MM.1S (cell line): ENCODE measurements around the gene NPR2.

Source experiments
- DNase-seq: peaks from one replicate; pipeline ENCODE4 v3.0.0-alpha.2; 2015
- H2AFZ ChIP-seq: fragments of 300-600 bp; sonication (generic); 2 replicates; pipeline ENCODE4 v1.6.0; 2016; ENCODE audit warnings: antibody characterized with exemption, low read length
- H3F3A ChIP-seq: fragments of 300-600 bp; sonication (generic); 2 replicates; pipeline ENCODE4 v1.6.1; 2016; ENCODE audit warnings: mild to moderate bottlenecking, antibody characterized with exemption, low read length, moderate library complexity, mixed read lengths; ENCODE audit not compliant: insufficient read depth
- H3K27ac ChIP-seq: fragments of 300-600 bp; sonication (generic); 2 replicates; pipeline ENCODE4 v1.5.1; 2016; ENCODE audit warnings: mild to moderate bottlenecking, low read length
- H3K27me3 ChIP-seq: fragments of 300-600 bp; sonication (generic); replicated peaks from 2 replicates; pipeline ENCODE4 v1.6.0; 2016; ENCODE audit warnings: low read length; ENCODE audit not compliant: insufficient read depth
- H3K36me3 ChIP-seq: fragments of 300-600 bp; sonication (generic); replicated peaks from 2 replicates; pipeline ENCODE4 v1.6.1; 2016; ENCODE audit warnings: mild to moderate bottlenecking, low read length, mixed read lengths; ENCODE audit not compliant: insufficient read depth
- H3K4me1 ChIP-seq: fragments of 300-600 bp; sonication (generic); 2 replicates; pipeline ENCODE4 v1.6.1; 2016; ENCODE audit warnings: low read length, mixed read lengths
- H3K4me2 ChIP-seq: fragments of 300-600 bp; sonication (generic); 2 replicates; pipeline ENCODE4 v1.6.0; 2016; ENCODE audit warnings: low read depth, low read length
- H3K4me3 ChIP-seq: fragments of 300-600 bp; sonication (generic); 2 replicates; pipeline ENCODE4 v1.5.1; 2016; ENCODE audit warnings: low read length, mixed read lengths
- H3K79me2 ChIP-seq: fragments of 300-600 bp; sonication (generic); 2 replicates; pipeline ENCODE4 v1.6.1; 2016; ENCODE audit warnings: mixed run types, low read length, mixed read lengths
- H3K9ac ChIP-seq: fragments of 300-600 bp; sonication (generic); 2 replicates; pipeline ENCODE4 v1.6.1; 2016; ENCODE audit warnings: low read length, mixed read lengths
- H3K9me2 ChIP-seq: fragments of 300-600 bp; sonication (generic); replicated peaks from 2 replicates; pipeline ENCODE4 v1.6.1; 2016; ENCODE audit warnings: mild to moderate bottlenecking, low read length, mixed read lengths; ENCODE audit not compliant: insufficient read depth
- H3K9me3 ChIP-seq: fragments of 300-600 bp; sonication (generic); replicated peaks from 2 replicates; pipeline ENCODE4 v1.6.1; 2016; ENCODE audit warnings: mild to moderate bottlenecking, low read length, mixed read lengths; ENCODE audit not compliant: insufficient read depth
- H4K20me1 ChIP-seq: fragments of 300-600 bp; sonication (generic); 2 replicates; pipeline ENCODE4 v1.6.1; 2016; ENCODE audit warnings: mild to moderate bottlenecking, low read length, moderate library complexity, mixed read lengths; ENCODE audit not compliant: insufficient read depth
- EZH2 ChIP-seq: fragments of 300-600 bp; sonication (generic); optimal IDR thresholded peaks from 2 replicates; pipeline ENCODE3; 2017; ENCODE audit warnings: low read depth, mild to moderate bottlenecking, antibody characterized with exemption, low read length, mixed read lengths
- EZH2phosphoT487 ChIP-seq: fragments of 300-600 bp; sonication (generic); IDR thresholded peaks from 2 replicates; pipeline ENCODE4 v1.6.1; 2018; ENCODE audit warnings: antibody characterized with exemption, low read length
- TF ChIP-seq, protein P1 (sequence below): fragments of 300-600 bp; sonication (generic); IDR thresholded peaks from 2 replicates; pipeline ENCODE4 v1.5.1; 2016; ENCODE audit warnings: antibody characterized with exemption, low read length, mixed read lengths

NPR2 gene

DNA sequence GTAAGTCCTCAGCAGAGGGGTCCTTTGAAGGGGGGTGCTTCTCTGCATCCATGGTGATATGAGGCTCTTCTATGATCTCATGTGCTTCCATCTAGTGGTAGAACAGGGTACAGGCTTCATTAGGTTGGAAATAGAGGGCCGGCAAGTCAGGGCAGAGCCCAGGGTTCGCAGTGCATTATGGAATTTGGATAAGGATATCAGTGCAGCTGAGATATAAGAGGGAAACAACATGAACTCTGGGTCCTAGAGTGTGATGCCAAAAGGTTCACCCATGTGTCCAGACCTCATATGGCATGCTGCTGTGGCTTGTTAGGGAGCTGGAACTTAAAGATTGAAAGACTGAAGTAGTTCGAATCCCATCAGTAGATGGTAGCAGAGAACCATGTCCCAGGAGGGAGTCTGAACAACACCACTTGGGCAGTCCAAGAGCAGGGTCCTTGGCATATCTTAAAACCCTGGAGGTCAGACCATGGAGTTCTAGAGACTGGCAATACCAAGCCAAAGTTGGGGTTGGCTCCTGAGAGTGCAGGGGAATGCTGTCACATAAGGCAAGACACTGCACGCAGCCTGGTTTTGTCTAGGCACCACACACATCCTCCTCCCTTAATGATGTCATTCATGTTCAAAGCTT lies 34.8 kb downstream of the NPR2 start:
- H3K36me3 ChIP-seq, result no peaks in the 10 kb centered on the region
- peak overlapping the region; percentile 89 for H3K4me2 ChIP-seq
- peaks cover 9% of the 10 kb centered on the region for H3K4me1 ChIP-seq
- TF ChIP-seq EZH2 (no peak), EZH2phosphoT487 (no peak)
- TF ChIP-seq, protein P1, sequence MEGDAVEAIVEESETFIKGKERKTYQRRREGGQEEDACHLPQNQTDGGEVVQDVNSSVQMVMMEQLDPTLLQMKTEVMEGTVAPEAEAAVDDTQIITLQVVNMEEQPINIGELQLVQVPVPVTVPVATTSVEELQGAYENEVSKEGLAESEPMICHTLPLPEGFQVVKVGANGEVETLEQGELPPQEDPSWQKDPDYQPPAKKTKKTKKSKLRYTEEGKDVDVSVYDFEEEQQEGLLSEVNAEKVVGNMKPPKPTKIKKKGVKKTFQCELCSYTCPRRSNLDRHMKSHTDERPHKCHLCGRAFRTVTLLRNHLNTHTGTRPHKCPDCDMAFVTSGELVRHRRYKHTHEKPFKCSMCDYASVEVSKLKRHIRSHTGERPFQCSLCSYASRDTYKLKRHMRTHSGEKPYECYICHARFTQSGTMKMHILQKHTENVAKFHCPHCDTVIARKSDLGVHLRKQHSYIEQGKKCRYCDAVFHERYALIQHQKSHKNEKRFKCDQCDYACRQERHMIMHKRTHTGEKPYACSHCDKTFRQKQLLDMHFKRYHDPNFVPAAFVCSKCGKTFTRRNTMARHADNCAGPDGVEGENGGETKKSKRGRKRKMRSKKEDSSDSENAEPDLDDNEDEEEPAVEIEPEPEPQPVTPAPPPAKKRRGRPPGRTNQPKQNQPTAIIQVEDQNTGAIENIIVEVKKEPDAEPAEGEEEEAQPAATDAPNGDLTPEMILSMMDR, result peak; percentile 90
- no peaks in the 10 kb centered on the region for H3F3A ChIP-seq
- H3K9me3 ChIP-seq, result no peaks in the 10 kb centered on the region
- H3K9me2 ChIP-seq, result no peaks in the 10 kb centered on the region
- H3K4me3 ChIP-seq, result no peak overlapping the region; the same call in 1 of the 2 replicates
- H2AFZ ChIP-seq, result peak overlapping the region; percentile 73
- no peaks in the 10 kb centered on the region for H4K20me1 ChIP-seq
- no peak overlapping the region for H3K9ac ChIP-seq
- 0 out of 2 replicates have a peak, but pooled peaks cover 3% of the 10 kb centered on the region for H3K79me2 ChIP-seq
- no peaks in the 10 kb centered on the region for H3K27me3 ChIP-seq
- no peak overlapping the region for H3K27ac ChIP-seq
- DNase-seq, result peak; percentile 70

DNA sequence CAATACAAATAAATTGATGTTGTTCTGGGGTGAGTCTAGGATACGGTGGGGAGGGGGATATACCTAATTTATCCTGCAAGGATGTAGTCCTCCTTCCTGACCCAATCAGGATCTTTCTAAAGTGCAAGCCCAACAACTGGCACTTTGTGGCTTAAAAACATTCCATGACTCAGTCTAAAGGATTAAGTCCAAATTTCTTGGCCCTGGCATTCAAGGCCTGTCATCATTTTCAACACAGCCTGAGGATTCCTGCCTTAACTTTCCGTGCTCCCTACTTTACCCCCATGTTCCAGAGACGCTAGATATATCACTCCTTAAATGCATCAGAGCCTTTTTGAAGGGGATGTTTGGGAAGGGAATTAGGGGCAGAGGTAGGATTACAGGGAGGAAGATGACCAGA lies 36.1 kb downstream of the NPR2 start:
- no peak overlapping the region for H3K4me3 ChIP-seq
- 0 out of 2 replicates have a peak, but pooled peaks cover 3% of the 10 kb centered on the region for H3K79me2 ChIP-seq
- H3K27me3 ChIP-seq, result no peaks in the 10 kb centered on the region
- H4K20me1 ChIP-seq, result no peaks in the 10 kb centered on the region
- H3K4me1 ChIP-seq, result peaks cover 9% of the 10 kb centered on the region
- no peak overlapping the region for H2AFZ ChIP-seq
- H3K4me2 ChIP-seq, result no peak overlapping the region
- TF ChIP-seq, protein P1, result no peak
- TF ChIP-seq EZH2 (no peak), EZH2phosphoT487 (no peak)
- H3K36me3 ChIP-seq, result no peaks in the 10 kb centered on the region
- no peaks in the 10 kb centered on the region for H3K9me2 ChIP-seq
- H3K9ac ChIP-seq, result no peak overlapping the region
- H3K27ac ChIP-seq, result no peak overlapping the region
- H3F3A ChIP-seq, result no peaks in the 10 kb centered on the region
- no peak for DNase-seq
- no peaks in the 10 kb centered on the region for H3K9me3 ChIP-seq

GRCh38 chr9:35828716-35829083 lies 37.3 kb downstream of the NPR2 start, which contains the start of gene FAM221B:
FAM221B (minus strand) TSS chr9:35828732; CDS start chr9:35826161, 2,571 bp downstream.
- Histone ChIP-seq H3K4me1 (peaks cover 19% of the 10 kb centered on the region), H3K79me2 (0 out of 2 replicates have a peak, but pooled peaks cover 3% of the 10 kb centered on the region), H3K4me3 (peak within 1 kb of the TSS; percentile 94), H3K9me2 (no peaks in the 10 kb centered on the region), H3K9me3 (no peaks in the 10 kb centered on the region), H3K4me2 (peak within 1 kb of the TSS; percentile 94), H3F3A (peaks cover 4% of the 10 kb centered on the region), H3K27me3 (no peaks in the 10 kb centered on the region), H3K36me3 (no peaks in the 10 kb centered on the region), H3K27ac (no peak within 1 kb of the TSS), H2AFZ (peak within 1 kb of the TSS; percentile 100), H3K9ac (peak within 1 kb of the TSS; percentile 74), H4K20me1 (no peaks in the 10 kb centered on the region)
- peak; percentile 13 for DNase-seq
- no peak for TF ChIP-seq EZH2phosphoT487
- TF ChIP-seq, protein P1, result no peak
